ENCODE data around the gene MIGA2. TPM values are rescaled to one million over a fixed set of nuclear protein-coding genes. Genes with fewer than 3 reads are reported as not detected.
A peak's percentile ranks its signal among the peaks of the same experiment; 100 is the strongest.

The MIGA2 gene
- total and polyA plus RNA-seq, 8 donors = 7.5 to 30.9 (median 9.8) TPM

DNA sequence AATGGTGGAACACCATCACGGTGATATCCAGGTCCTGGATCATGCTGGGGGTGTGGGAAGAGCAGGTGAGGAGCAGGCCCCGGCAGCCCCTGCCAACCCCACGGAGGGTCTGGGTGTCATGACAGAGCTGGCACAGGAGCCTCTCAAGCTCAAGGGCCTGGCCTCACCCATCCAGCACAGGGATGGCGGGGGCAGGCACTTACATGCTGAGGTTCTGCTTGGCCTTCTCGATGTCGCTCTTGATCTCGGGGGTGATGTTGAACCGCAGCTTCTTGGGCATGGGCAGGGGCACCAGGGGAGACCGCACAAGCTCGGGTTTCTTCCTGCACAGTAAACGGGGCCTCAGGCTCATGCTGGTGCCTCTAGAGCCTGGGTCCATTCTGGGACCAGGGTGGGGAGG lies 61.9 kb downstream of the MIGA2 start:
- WGBS, 2 donors = 96 to 100% methylated on average over 11 of the region's 11 CpGs
- Histone ChIP-seq H3K4me1 (peaks cover 34 to 46% (median 41%) of the 10 kb centered on the region in 3 donors), H3K36me3 (peaks cover 0 to 30% (median 3%) of the 10 kb centered on the region in 3 donors), H3K27me3 (no peaks in the 10 kb centered on the region), H3K27ac (no peak overlapping the region), H3K4me3 (no peak overlapping the region), H3K9me3 (no peaks in the 10 kb centered on the region)
- ATAC-seq = no peak
- intact Hi-C loops (cut with DNase I) = no loop called here
- DNase-seq = no peak
- TF ChIP-seq, protein P1, sequence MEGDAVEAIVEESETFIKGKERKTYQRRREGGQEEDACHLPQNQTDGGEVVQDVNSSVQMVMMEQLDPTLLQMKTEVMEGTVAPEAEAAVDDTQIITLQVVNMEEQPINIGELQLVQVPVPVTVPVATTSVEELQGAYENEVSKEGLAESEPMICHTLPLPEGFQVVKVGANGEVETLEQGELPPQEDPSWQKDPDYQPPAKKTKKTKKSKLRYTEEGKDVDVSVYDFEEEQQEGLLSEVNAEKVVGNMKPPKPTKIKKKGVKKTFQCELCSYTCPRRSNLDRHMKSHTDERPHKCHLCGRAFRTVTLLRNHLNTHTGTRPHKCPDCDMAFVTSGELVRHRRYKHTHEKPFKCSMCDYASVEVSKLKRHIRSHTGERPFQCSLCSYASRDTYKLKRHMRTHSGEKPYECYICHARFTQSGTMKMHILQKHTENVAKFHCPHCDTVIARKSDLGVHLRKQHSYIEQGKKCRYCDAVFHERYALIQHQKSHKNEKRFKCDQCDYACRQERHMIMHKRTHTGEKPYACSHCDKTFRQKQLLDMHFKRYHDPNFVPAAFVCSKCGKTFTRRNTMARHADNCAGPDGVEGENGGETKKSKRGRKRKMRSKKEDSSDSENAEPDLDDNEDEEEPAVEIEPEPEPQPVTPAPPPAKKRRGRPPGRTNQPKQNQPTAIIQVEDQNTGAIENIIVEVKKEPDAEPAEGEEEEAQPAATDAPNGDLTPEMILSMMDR (IDR thresholded peaks at IDR 0.05) = no peak
- no peak for FAIRE-seq

DNA sequence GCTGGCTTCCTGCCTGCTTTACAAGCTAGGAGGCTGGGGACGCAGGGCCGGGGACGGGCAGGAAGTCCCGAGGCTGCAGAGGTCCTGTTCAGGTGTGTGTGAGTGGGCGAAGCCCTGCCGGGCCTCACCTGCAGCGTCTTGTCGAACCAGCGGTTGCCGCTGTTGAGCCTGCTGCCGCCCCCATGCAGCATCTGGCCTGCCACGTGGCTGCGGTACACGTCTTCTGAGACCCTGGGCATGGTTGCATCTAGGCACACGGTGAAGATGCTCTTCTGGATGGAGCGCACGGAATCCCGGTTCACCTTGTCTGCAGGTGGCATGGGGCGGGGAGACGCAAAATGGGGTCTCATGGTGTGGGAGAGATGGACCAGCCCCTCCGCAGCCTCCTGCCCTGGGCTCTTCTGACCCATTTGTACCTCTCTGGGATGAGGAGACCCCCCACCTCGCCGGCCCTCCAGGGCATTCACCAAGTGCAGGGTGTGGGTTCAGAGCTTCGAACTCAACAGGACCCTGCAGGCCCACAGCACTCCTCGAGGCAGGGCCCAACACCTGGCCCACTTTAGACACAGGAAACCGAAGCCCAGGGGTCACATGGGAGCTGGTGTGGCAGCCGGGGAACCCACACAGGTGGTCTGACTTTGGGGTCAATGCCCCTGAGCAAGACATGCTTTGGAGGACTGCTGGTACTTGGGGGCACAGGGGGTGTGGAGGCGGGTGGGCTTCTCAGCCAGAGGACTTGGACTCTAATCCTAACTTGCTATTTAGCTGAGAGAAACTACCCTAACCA lies 64.2 kb downstream of the MIGA2 start:
- no peak overlapping the region for H3K27ac ChIP-seq
- ATAC-seq (no peak), DNase-seq (peak in 1 of 6 donors; percentile 53), FAIRE-seq (no peak)
- peaks cover 18 to 39% (median 30%) of the 10 kb centered on the region in 3 donors for H3K4me1 ChIP-seq
- no peak overlapping the region for H3K4me3 ChIP-seq
- WGBS, 2 donors = 81% methylated on average over 28 of the region's 28 CpGs
- H3K36me3 ChIP-seq = peaks cover 0 to 26% (median 3%) of the 10 kb centered on the region in 3 donors
- intact Hi-C loops (cut with DNase I) = no loop called here
- H3K27me3 ChIP-seq = no peaks in the 10 kb centered on the region
- TF ChIP-seq, protein P1 (IDR thresholded peaks at IDR 0.05) = no peak
- no peaks in the 10 kb centered on the region for H3K9me3 ChIP-seq

DNA sequence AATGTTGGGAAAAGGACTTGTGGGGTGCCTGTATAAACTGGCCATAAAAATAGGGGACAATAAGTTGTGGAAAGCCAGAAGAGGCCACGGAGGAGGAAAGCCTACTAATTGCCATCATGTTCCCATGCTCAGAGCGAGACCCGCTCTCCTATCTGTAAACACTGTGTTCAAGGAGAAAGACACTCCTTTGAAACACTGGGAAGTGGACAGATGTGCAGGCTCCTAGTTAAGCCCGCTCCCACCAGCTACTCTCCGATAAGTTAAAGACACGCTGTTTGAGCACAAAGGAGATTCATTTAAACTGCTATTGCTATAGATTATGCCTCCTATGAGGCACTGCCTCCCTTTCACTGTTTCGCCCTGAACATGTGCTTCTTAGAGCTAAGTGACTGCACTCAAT lies 64.9 kb downstream of the MIGA2 start:
- intact Hi-C loops (cut with DNase I) = no loop called here
- peak in 2 of 4 donors; percentile 17 to 40 for ATAC-seq
- no peak for FAIRE-seq

DNA sequence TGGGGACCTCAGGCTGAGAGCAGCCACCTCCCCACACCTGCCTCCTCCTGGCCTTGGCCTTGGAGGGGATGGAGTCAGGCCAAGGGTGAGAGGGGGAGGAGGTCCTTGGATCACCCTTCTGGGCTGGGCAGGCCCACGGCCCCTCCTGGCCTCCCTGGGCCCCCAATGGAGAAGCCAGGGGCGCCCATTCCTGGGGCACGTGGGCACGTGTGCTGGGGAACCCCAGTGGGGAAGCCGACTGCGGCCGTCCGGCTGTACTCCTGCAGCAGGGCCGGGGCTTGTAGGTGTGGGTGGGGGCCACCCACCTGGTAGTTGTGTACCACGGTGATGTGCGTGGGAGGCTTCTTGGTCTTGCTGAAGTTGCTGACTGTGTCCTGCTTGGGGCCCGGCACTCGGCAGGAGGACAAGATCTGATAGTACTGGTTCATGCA lies 65.7 kb downstream of the MIGA2 start:
- peak; percentile 15 to 53 (median 37) for ATAC-seq
- WGBS, 2 donors = 55 to 66% methylated on average over 13 of the region's 13 CpGs
- intact Hi-C loops (cut with DNase I) = no loop called here
- peak in 4 of 6 donors; percentile 47 to 82 (median 56) for DNase-seq
- H3K4me1 ChIP-seq = peaks cover 17 to 42% (median 34%) of the 10 kb centered on the region in 3 donors
- no peak overlapping the region for H3K4me3 ChIP-seq
- H3K36me3 ChIP-seq = peaks cover 0 to 13% (median 0%) of the 10 kb centered on the region in 3 donors
- H3K27ac ChIP-seq = peak overlapping the region in 3 of 4 donors; percentile 35 to 50 (median 38)
- TF ChIP-seq, protein P1 (IDR thresholded peaks at IDR 0.05) = no peak
- FAIRE-seq = no peak
- no peaks in the 10 kb centered on the region for H3K9me3 ChIP-seq
- H3K27me3 ChIP-seq = no peaks in the 10 kb centered on the region

More for the DNA sequence above, 64.9 kb downstream of the MIGA2 start:
- peaks cover 17 to 40% (median 29%) of the 10 kb centered on the region in 3 donors for H3K4me1 ChIP-seq
- DNase-seq = peak in 1 of 6 donors; percentile 51
- TF ChIP-seq, protein P1 (IDR thresholded peaks at IDR 0.05) = no peak
- H3K36me3 ChIP-seq = peaks cover 0 to 19% (median 0%) of the 10 kb centered on the region in 3 donors
- H3K27ac ChIP-seq = peak overlapping the region in 3 of 4 donors; percentile 35 to 50 (median 38)
- H3K4me3 ChIP-seq = no peak overlapping the region
- 38 to 41% methylated on average over 7 of the region's 7 CpGs for WGBS, 2 donors
- no peaks in the 10 kb centered on the region for H3K27me3 ChIP-seq
- no peaks in the 10 kb centered on the region for H3K9me3 ChIP-seq

All from pancreas (tissue), 10 donors.